Measurements from ENCODE around the gene CACNA1S. TPM values are rescaled to one million over a fixed set of nuclear protein-coding genes. Genes with fewer than 3 reads are reported as not detected.

The CACNA1S gene
- total and polyA plus RNA-seq, 2 of the 4 experiments (the other 2 are of a cell fraction) = not detected

DNA sequence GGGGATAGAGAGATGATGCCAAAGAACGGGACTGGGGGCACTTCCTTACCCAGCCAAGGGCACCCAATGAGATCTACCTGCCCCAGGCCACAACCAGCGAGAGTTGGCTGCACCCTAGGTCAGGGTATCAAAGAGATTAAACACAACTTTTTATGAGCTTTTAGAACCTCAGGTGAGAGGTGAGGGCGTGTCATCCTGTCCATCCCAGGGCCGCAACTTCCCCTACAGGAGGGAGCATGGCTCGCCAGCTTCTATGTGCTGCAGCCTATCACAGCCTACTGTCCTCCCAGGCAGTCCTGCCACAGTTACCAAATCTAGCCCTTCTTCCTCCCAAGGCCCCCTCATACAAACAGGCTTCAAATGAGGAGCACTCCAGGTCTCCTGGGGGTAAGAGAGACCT is 29.2 kb upstream of the CACNA1S start:
- CTCF ChIA-PET = interaction anchor here (1.0 kb wide), 1 partner anchor 82 kb away, joined by 4 read pairs; no protein-coding TSS in a partner anchor
- no peak overlapping the region for H3K4ac ChIP-seq (ENCODE audit: low read depth, low read length)
- H2AFZ ChIP-seq (replicated peaks; ENCODE audit: low read length, poor library complexity) = no peak overlapping the region
- no peaks in the 10 kb centered on the region for H3K9me3 ChIP-seq (ENCODE audit: control insufficient read depth, insufficient read depth, low read length)
- no peak overlapping the region for H2AK5ac ChIP-seq (ENCODE audit: low read depth, low read length)
- peaks cover 66% of the 10 kb centered on the region for H3K36me3 ChIP-seq (ENCODE audit: control insufficient read depth, insufficient read depth, low read length)
- intact Hi-C loops (cut with micrococcal nuclease) (no loop called here), dilution Hi-C loops (cut with HindIII; ENCODE audit: low sequenced_read_pairs, unreplicated experiment) (no loop called here), in situ Hi-C loops (cut with MboI; ENCODE audit: low sequenced_read_pairs) (no loop called here)
- no peak overlapping the region for H4K5ac ChIP-seq (ENCODE audit: low read depth, low read length)
- H3K4me3 ChIP-seq (ENCODE audit: insufficient read depth, low read depth, low read length) = no peak overlapping the region
- H2BK5ac ChIP-seq (ENCODE audit: low read depth, low read length, poor library complexity, severe bottlenecking) = no peak overlapping the region
- H4K91ac ChIP-seq (ENCODE audit: insufficient read depth, low read depth, low read length) = no peak overlapping the region
- ATAC-seq (ENCODE audit: low read depth) (no peak), DNase-seq (no peak)
- no peak overlapping the region for H3K23ac ChIP-seq (ENCODE audit: low read depth, low read length)
- no peaks in the 10 kb centered on the region for H3K27me3 ChIP-seq (ENCODE audit: control insufficient read depth, insufficient read depth, low read length)
- no peak overlapping the region for H3K4me2 ChIP-seq (ENCODE audit: low read depth, low read length)
- no peak overlapping the region for H3K56ac ChIP-seq (ENCODE audit: extremely low read depth, insufficient read depth, low read length)
- POLR2A ChIA-PET (ENCODE audit: unreplicated experiment) = no interaction called here
- no peak overlapping the region for H3K27ac ChIP-seq (ENCODE audit: insufficient read depth, low read length)
- no peak overlapping the region for H3K14ac ChIP-seq (replicated peaks; ENCODE audit: low read depth, low read length)
- H4K8ac ChIP-seq (ENCODE audit: low read depth in 2 of 2, low read length in 2 of 2) = no peak overlapping the region
- H3K79me1 ChIP-seq (ENCODE audit: low read depth in 1 of 2, low read length in 2 of 2) = peaks cover 0 to 11% of the 10 kb centered on the region in 2 experiments; a peak in 2 of 4 replicates
- H3K18ac ChIP-seq (ENCODE audit: low read depth, low read length) = no peak overlapping the region
- BruUV-seq (replicated peaks) = no TSS peak
- TF ChIP-seq MAFK (IDR thresholded peaks at IDR 0.05; ENCODE audit: low read depth, low read length) (no peak), MAZ (IDR thresholded peaks at IDR 0.05; ENCODE audit: borderline replicate concordance, low read depth, low read length) (no peak), NFE2L2 (IDR thresholded peaks at IDR 0.05; ENCODE audit: low read depth, low read length) (no peak), BHLHE40 (IDR thresholded peaks at IDR 0.05; ENCODE audit: low read depth, low read length) (no peak)
- peaks cover 13% of the 10 kb centered on the region for H3K4me1 ChIP-seq (ENCODE audit: control insufficient read depth, insufficient read depth, low read length)
- no peak overlapping the region for H2AK9ac ChIP-seq (replicated peaks; ENCODE audit: low read depth, low read length, poor library complexity)
- H3K9me1 ChIP-seq (ENCODE audit: insufficient read depth, low read length) = peaks cover 20% of the 10 kb centered on the region
- H2BK20ac ChIP-seq (ENCODE audit: low read depth, low read length) = no peak overlapping the region
- no peak overlapping the region for H3K9ac ChIP-seq (ENCODE audit: low read depth, low read length)
- peaks cover 30% of the 10 kb centered on the region for H4K20me1 ChIP-seq (ENCODE audit: insufficient read depth, low read length)
- H2BK120ac ChIP-seq (ENCODE audit: low read depth, low read length) = no peak overlapping the region
- no CpG with 5 or more reads among the region's 5 CpGs for WGBS, 2 experiments (ENCODE audit: extremely low coverage in 2 of 2, insufficient read length in 1 of 2)
- no peak overlapping the region for H2BK15ac ChIP-seq (ENCODE audit: low read depth, low read length)

Data from IMR-90 (cell line).